ENCODE data around the gene ZC3H7A.
"Not testable (repeated sequence)": the region's sequence is repeated elsewhere in the genome, so short reads cannot be mapped to it uniquely, and the experiment has no call there.

- TF ChIP-seq, protein P1, sequence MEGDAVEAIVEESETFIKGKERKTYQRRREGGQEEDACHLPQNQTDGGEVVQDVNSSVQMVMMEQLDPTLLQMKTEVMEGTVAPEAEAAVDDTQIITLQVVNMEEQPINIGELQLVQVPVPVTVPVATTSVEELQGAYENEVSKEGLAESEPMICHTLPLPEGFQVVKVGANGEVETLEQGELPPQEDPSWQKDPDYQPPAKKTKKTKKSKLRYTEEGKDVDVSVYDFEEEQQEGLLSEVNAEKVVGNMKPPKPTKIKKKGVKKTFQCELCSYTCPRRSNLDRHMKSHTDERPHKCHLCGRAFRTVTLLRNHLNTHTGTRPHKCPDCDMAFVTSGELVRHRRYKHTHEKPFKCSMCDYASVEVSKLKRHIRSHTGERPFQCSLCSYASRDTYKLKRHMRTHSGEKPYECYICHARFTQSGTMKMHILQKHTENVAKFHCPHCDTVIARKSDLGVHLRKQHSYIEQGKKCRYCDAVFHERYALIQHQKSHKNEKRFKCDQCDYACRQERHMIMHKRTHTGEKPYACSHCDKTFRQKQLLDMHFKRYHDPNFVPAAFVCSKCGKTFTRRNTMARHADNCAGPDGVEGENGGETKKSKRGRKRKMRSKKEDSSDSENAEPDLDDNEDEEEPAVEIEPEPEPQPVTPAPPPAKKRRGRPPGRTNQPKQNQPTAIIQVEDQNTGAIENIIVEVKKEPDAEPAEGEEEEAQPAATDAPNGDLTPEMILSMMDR (conservative IDR thresholded peaks at IDR 0.05 in 1 of 2, IDR thresholded peaks at IDR 0.05 in 1 of 2; ENCODE audit: low read depth in 1 of 2, low read length in 2 of 2) = not testable (repeated sequence)
- TF ChIP-seq EZH2 (IDR thresholded peaks at IDR 0.05; ENCODE audit: low read length, missing control alignments) = not testable (repeated sequence)
Observed at GRCh38 chr16:11784381-11784780, 12.7 kb downstream of the ZC3H7A start.
